GDM1 (cell line): ENCODE measurements around the gene PSORS1C2.
"Not testable (repeated sequence)": the region's sequence is repeated elsewhere in the genome, so short reads cannot be mapped to it uniquely, and the experiment has no call there.

Experiments
- DNase-seq: peaks from one replicate; lab custom pipeline; 2025; lab: John Stamatoyannopoulos, UW

The PSORS1C2 gene

DNA sequence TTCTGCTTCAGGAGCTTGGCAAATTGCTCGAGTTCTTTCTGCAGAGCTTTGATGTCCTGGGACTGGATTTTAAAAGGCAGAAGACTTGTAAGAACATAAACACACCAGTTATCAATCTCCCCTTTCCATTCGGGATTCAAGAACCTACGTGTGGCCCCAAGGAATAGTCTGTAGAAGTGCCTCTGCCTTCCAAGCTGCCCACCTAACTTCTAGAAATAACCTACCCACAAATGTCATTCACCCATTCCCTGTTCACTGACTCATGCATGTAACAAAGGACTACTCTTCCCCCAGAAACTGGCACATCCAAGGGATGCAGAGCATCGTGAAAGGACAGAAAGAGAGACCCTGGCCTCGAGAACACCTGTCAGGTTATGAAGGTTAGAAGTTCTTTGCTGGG, 27.1 kb upstream of the PSORS1C2 start:
- no peak for DNase-seq

- not testable (repeated sequence) for DNase-seq
Observed at GRCh38 chr6:31165064-31165832, 26.4 kb upstream of the PSORS1C2 start.

GRCh38 chr6:31164475-31165063, 25.7 kb upstream of the PSORS1C2 start:
- DNase-seq = not testable (repeated sequence)

GRCh38 chr6:31163922-31164321, 25.1 kb upstream of the PSORS1C2 start:
- DNase-seq = no peak

DNA sequence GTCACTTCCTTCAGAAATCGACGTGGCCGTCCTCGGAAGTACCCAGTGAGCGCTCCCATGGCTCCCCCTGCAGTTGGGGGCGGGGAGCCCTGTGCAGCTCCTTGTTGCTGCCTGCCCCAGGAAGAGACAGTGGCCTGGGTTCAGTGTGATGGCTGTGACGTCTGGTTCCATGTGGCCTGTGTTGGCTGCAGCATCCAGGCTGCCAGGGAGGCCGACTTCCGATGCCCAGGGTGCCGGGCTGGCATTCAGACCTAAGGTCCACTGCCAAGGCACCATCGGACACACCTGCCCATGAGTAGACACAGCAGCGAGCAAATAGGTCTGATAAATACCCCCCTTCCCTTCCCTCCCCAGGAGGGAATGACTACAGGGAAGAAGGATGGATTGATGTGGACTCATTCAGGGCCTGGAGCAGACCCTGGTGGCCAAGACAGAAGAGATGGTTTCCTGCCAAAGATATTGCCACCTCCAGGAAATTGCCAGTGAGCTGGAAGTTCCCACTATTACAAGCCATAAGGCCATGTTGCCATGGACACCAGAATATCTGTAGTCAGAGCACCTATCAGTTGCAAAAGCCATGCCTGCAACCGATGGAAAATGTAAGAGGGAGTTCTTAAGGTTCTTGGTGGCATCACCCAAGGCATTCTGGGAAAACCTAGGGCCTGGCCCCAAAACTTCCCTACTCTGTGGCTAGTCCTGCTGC, 23.7 kb upstream of the PSORS1C2 start:
- no peak for DNase-seq

DNA sequence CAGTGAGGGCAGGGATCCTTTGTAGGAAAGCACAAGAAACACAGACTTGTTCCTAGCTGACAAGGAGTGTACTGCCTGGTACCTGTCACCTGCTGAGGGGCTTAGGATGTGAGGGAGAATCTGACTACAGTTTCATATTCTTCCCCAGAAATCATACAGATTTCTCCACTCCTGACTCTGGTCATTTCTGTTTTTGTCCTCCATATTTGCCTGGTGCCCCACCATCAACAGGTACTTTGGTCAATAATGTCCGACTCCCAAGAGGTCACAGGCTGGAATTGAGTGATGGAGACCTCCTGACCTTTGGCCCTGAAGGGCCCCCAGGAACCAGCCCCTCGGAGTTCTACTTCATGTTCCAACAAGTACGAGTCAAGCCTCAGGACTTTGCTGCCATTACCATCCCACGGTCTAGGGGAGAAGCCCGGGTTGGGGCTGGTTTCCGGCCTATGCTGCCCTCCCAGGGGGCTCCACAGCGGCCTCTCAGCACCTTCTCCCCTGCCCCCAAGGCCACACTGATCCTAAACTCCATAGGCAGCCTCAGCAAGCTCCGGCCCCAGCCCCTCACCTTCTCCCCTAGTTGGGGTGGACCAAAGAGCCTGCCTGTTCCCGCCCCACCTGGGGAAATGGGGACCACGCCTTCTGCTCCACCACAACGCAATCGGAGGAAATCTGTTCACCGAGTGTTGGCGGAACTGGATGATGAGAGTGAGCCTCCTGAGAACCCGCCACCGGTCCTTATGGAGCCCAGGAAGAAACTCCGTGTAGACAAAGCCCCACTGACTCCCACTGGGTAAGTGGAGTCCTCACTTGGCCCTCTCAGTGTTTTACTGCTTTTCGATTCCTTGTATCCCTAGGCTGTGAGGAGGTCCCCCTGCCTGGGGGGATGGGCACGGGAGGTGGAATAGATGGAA, 22.6 kb upstream of the PSORS1C2 start:
- no peak for DNase-seq

GRCh38 chr6:31158863-31159855, 20.3 kb upstream of the PSORS1C2 start:
- peak; percentile 2 for DNase-seq

GRCh38 chr6:31158140-31158862, 19.4 kb upstream of the PSORS1C2 start, which contains the start of gene TCF19:
Gene TCF19, plus strand, starts transcription at chr6:31158589. Its CDS starts 881 bp downstream, at chr6:31159470.
- DNase-seq = peak; percentile 98

- no peak for DNase-seq
Observed at GRCh38 chr6:31157513-31158139, 18.8 kb upstream of the PSORS1C2 start, which contains the start of gene CCHCR1. Gene CCHCR1, minus strand, starts transcription at chr6:31157802. Its CDS starts 202 bp downstream, at chr6:31157600.

- DNase-seq = no peak
Observed at GRCh38 chr6:31156641-31157040, 17.8 kb upstream of the PSORS1C2 start.

DNA sequence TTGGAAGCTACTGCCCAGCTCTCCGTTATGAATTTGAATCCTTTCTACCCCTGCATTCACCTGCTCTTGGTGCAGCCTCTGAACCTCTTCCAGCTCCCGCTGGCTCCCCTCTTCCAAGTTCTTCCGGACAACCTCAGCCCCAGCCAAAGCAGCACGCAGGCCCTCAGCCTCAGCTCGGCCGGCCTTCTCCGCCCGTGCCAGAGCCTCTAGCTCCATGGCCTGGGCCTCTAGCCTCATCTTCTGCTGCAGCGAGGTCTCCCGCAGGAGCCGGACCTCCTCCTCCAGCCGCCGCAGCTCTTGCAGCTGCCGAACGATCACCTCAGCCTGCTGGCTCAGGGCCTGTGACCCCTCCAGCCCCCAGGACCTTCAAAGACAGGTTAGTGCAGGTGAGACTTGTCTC, 15.6 kb upstream of the PSORS1C2 start:
- no peak for DNase-seq

DNA sequence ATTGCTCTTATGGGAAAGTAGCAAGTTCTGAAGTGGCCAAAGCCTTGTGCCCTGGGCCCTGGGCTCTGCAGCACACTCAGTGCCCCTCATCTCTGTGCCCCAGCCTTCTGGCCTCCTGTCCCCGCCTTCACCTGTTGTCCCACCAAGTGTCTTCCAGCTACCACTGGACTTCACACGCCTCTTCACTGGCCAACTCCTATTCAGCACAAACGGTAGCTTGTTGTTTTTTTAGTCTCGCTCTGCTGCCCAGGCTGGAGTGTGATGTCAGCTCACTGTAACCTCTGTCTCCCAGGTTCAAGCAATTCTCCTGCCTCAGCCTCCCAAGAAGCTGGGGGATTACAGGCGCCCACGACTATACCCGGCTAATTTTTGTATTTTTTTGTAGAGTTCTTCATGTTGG, 13.9 kb upstream of the PSORS1C2 start:
- DNase-seq = no peak

DNA sequence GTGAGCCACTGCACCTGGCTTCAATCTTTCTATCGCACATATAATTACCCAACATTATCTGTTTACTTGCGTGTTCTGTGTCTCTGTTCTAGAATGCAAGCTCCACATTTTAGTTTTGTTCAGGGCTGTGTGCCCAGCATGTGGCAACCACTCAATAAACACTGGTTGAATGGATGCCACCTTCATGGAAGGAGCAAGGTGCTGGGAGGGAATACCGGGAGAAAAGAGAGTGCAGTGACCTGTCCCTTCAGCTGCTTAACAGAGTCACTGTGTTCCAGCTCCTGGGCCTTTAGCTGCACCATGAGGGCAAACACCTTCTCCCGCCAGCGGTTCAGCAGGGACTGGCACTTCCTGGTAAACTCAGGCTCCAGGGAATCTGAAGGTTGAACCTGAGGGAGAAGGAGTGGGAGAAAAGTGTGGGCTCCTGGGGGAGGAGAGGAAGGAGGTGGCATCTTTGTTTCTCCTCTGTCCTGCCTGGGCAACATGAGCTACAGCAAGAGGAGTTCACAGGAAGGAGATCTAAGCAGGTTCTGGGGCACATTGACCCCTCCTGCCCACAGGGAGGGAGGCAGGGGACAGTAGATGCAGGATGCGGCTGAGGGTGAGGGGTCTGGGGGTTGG, 11.1 kb upstream of the PSORS1C2 start:
- no peak for DNase-seq

GRCh38 chr6:31145386-31145785, 6.5 kb upstream of the PSORS1C2 start:
- no peak for DNase-seq

DNA sequence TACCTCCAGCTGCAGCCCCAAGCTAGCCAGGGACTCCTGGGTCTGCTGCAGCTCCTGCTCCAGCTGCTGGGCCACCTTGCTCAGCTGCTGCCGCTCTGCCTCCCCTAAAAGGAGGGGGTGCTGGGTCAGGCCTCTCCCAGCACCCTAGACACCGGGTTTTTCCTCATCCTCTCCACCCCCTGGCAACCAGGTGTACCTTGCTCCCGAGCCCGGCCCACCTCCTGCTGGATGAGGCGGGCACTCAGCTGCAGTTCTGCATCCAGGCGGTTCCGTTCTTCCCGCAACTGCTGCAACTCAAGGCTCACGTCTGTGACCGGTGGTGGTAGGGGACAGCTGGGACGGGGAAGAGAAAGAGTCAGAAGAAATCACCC, 6.1 kb upstream of the PSORS1C2 start:
- no peak for DNase-seq

GRCh38 chr6:31144296-31144969, 5.6 kb upstream of the PSORS1C2 start:
- no peak for DNase-seq

GRCh38 chr6:31143148-31143547, 4.3 kb upstream of the PSORS1C2 start:
- no peak for DNase-seq

DNA sequence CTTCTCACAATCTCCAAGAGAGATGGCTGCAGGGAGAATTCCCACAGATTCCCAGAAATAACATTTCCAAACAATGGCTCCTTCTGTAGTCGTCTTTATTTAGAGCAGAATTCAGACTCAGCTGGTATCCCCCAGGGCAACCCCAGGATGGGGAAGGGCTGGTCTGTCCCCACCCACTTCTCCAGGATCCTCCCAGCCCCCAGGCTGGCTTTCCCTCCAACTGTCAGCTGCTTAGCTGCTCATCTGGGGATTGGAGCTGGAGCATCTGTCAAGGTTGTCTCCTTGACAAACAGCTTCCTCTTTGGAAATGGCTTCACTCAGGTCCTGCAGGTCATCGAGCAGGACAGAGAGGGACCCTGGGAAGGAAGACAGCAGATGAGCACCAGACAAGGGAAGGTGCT, 3.5 kb upstream of the PSORS1C2 start:
- DNase-seq = no peak
